GM19351 (cell line): Measurements from ENCODE around the gene PER2.
A peak's percentile ranks its signal among the peaks of the same experiment; 100 is the strongest.

Experiments used
- ATAC-seq: cut with Tn5 transposase; IDR thresholded peaks from one replicate; pipeline ENCODE4 v1.9.1; 2021; ENCODE audit warnings: mild to moderate bottlenecking, moderate library complexity; ENCODE audit not compliant: unreplicated experiment

PER2 gene

DNA sequence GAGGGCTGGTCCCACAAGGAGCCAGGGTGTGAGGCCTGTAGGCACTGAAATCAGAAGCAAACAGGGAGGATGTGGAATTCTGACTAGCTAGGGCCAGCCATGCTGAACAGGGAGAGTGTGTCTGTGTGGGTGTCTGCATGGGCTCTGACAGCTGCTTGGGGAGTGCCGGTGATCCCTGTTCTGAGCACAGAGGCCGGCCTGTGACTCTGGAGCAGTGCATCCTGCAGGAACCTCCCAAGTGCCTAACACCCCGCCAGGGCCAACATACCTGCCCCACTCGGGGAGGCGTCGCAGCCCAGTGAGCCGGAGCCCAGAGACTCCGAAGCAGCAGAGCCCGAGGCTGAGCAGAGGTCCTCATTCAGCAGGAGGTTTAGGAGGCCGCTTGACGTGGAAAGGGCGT, 37.1 kb downstream of the PER2 start:
- no peak for ATAC-seq

DNA sequence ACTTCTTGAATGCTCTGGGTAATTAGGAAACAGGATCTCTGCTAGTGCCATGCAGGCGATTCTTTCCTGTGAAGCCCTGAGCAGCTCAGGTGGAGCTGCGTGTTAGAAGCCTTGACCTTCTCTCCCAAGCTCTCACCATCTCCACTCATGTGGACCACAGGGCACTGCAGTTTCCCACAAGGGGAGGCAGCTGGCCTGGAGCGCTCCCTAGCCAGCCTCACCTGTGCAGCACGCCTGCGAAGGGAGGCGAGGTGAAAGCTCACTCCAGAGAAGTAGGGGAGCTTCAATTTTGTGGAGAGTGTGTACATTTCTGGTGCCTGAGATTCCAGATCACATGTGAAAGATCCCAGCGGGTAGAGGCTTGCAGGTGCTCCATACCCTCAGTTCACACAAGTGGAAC, 37.5 kb downstream of the PER2 start:
- ATAC-seq = no peak

GRCh38 chr2:238247841-238248453, 40.5 kb downstream of the PER2 start:
- no peak for ATAC-seq

GRCh38 chr2:238247002-238247822, 41.2 kb downstream of the PER2 start:
- ATAC-seq = no peak

- no peak for ATAC-seq
These were observed 44.3 kb downstream of the PER2 start for GRCh38 chr2:238244151-238244550.

DNA sequence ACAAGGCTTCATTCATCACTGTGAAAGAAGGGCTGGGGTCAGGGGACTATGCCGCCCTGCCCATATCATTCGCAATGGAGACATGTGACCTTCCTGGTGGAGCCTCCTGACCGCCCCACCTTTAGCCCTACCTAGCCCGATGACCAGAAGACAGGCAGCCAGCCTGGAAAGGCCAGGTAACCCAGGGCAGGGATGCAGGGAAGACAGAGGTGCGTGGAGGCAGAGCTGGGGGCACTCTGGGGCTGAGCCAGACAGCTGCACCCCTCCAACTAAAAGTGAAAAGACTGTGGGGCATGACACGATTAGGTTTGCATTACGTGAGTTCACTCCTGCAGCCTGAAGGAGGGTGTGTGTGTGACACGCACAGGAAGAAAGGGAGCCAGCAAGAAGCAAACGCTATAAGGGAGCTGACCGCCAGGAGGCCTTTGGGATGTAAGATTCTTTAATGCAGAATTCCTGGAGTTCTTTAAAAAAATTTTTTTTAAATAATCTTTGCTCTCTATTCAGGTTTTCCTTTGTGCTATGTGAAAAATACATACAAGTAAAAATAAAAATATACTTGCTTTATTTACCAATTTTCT, 44.8 kb downstream of the PER2 start:
- no peak for ATAC-seq

- ATAC-seq = no peak
These were observed 45.5 kb downstream of the PER2 start for GRCh38 chr2:238242731-238243495.

GRCh38 chr2:238241970-238242369, 46.4 kb downstream of the PER2 start:
- no peak for ATAC-seq

DNA sequence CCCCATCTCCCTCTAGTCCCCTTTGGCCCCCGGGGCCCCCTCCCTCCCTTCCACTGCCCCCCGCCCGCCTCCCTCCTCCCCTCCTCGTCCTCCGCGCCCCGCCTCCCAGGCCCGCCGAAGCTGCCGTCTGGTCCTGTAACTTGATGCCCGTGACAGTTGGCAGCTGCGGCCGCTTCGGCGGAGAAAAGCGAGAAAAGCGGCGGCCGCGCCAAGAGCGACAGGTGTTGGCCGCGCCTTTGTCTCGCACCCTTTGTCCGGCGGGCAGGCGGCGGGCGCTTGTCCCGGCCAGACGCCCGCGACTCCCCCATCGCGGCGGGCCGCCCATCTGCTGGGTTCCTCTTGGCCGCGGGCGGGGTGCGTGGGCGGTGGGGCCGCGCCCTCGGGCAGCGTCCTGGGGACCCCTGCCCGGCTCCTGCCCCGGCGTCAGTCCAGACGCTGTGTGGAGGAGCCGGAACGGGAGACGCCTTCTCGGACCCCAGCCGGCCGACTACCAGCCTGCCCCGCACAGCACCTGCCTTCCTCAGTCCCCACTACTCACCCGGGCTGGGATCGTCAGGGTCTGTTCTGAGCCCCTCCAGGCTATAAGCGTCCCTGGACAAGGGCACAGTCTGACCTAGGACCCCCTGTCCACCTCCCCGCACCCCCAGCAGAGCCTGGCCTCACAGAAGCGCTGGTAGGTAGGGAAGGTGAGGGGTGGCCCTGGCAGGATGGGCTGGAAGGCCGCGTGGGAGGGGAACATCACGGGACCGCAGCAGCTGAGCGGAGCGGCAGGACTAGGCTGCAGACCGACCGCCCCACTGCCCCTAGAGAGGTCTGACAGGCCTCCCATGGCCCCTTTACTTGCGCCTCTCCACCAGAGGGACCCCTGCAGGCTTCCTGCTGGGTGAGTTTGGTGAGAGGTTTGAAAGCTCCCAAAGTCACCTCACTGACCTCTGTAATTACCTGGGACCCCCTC, 47.4 kb downstream of the PER2 start:
- no peak for ATAC-seq

DNA sequence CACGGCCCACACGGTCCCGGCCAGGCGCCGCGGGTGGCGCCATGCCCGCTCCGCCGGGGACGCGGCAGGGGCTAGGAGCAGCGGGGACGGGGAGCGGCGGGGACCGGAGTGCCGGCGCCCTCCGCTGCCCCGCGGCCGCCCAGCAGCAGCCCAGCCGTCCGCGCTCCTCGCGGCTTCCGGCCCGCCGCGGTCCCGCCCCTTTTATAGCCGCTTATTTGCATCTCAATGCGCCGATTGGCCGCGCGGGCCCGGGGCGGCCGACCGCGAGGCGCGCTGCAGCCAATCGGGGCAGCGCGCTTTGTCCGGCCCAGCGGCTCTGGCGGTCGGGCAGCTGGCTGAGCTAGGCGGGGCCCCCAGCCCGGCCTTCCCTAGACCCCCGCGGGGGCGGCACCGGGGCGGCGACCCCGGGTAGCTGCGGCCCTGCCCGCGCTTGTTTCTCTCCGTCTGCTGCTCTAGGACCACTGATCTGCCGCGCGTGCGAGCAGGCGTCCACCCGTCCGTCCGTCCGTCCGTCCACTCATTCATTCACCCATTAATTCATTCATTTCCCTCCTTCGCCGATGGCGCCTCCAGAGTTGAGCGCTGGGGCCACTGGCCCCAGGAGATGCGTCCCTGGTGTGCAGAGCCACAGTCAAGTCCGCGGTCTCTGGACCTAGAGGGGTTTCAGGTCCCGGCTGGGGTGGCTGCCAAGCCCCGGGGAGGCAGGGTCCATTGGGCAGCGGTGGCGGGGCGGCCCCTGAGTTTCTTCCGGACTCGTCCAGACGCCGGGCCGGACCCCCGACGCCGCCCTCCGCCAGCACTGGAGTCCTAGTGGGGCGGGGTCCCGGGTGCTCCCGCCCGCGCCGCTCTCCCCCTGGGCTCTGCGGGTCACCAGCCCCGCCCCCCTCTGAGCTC, 48.3 kb downstream of the PER2 start, which contains the start of gene HES6:
Gene HES6, minus strand, starts transcription at position 176 of the 894 bp plus-strand sequence. Its CDS starts 133 bp downstream, at position 43.
- peak; percentile 90 for ATAC-seq

DNA sequence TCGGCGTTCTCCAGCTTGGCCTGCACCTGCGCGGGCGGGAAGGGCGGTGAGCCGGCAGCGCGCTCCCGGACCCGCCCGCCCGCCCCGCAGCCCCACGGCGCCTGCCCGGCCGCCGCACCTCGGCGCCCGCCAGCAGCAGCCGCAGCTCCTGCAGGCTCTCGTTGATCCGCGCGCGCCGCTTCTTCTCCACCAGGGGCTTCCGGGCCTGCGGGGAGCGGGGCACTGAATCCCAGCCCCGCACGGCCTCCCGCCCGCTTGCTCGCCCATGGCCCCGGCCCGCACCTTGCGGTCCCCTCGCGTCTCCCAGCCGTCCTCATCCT, 48.9 kb downstream of the PER2 start:
- peak; percentile 10 for ATAC-seq

DNA sequence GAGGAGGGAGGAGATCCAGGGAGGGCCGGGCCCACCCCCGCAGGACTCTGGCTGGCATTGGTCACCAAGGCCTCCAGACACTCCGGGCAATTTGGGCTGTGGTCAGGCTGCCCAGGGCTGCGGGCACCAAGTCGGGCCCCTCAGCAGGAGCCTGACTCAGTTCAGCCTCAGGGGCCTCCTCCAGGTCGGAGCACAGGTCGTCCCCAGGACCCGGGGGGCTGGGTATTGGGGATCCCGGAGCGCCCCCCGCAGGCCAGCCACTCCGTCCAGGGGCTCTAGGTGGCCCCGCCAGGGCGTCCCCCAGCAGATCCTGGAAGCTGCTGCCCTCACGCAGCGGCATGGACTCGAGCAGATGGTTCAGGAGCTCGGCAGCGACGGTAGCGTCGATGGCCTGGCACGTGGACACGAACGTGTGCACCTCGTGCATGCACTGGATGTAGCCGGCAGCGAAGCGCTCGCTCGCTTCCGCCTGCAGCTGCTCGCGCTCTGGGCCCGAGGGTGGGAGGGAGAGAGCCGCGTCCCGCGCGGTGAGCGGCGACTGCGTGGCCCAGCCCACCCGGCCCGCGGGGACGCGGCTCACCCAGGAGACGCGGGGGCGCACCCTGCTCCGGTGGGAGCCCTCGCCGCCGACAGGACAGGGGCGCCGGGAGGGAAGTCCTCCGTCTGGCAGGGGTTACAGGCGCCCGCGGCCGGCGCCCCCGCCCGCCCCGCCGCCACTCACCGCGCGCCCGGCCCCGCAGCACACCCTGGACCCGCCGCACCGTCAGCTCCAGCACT, 49.5 kb downstream of the PER2 start:
- ATAC-seq = no peak

GRCh38 chr2:238238311-238238765, 50.1 kb downstream of the PER2 start:
- no peak for ATAC-seq

DNA sequence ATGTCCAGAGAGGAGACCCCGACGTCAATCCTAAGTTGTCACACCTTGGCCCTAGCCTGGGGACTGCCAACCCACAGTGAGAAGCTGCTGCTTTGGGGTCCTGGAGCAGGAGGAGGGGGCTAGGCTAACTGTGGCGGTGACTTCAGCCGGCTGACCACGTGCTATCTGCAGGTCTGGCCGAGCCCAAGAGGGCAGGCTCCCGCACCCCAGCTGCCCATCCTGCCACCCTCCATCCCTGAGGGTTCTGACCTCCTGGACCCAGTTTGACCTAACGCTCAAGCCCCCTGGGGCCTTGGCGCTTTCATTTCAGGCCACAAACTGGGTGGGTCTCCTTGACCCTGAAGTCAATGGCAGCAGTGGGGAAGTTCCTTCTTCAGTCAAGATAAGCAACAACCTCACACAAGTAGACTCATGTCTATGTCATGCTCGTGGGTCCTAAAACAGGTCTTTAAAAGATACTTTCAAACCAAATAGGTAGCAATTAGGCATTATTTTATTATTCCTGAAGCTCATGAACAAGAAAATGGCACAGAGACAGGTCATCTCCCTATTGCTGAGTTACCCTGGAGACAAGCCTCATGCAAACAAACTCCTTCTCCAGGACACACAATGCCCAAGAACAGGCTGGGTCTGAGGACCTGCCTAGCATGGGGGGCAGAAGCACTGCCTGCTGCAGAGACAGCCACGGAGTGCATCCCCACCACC, 50.8 kb downstream of the PER2 start:
- ATAC-seq = no peak

GRCh38 chr2:238236571-238236970, 51.8 kb downstream of the PER2 start:
- no peak for ATAC-seq

GRCh38 chr2:238235856-238236255, 52.6 kb downstream of the PER2 start:
- ATAC-seq = no peak

DNA sequence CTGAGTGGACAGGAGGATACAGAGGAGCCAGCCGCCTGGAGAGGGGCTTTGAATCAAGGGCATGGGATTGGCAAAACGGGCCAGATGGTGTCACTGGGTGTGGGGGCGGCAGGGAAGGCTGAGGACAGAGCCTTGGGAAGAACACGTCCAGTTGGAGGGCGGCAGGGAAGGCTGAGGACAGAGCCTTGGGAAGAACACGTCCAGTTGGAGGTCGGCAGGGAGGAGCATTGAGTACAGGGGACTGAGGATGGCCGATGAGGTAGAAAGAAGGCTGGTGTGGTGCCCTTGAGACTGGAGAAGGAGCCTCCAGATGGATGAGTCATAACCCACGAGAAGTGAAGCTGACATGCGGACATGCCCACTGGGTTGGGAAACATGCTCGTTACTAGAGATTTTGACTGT, 53.1 kb downstream of the PER2 start:
- no peak for ATAC-seq

- no peak for ATAC-seq
These were observed 54.8 kb downstream of the PER2 start for GRCh38 chr2:238233625-238234024.
